ENCODE measurements around the gene COPS9.

Gene COPS9

DNA sequence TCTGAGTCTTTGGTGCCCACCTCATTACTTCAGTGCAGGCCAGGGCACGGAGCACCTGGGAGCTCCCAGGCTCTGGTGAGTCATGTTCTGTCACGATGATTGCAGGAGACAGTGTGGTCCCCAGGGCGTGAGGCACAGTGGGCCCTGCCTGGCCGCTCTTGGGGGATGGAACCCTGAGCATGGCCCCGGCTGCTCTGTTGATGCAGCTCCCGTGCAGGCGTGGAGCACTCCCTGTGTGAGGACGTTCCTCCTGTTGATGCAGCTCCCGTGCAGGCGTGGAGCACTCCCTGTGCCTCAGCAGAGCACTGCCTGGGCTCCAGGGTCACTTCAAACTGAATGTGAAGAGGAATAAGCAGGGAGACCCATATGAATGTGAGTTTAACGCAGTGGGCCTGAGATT, 30.1 kb downstream of the COPS9 start:
- Histone ChIP-seq H3K79me2 (ENCODE audit: insufficient read depth, low read depth) (no peaks in the 10 kb centered on the region), H3K9ac (no peak overlapping the region), H3K4me2 (no peak overlapping the region), H2AFZ (ENCODE audit: low read depth) (no peak overlapping the region), H3K27me3 (ENCODE audit: insufficient read depth, low read depth) (peaks cover 5% of the 10 kb centered on the region; the same call in 1 of the 2 replicates), H3K27ac (no peak overlapping the region), H4K20me1 (ENCODE audit: insufficient read depth) (no peaks in the 10 kb centered on the region), H3K4me1 (ENCODE audit: low read depth, poor library complexity, severe bottlenecking) (no peaks in the 10 kb centered on the region), H3K4me3 (IDR thresholded peaks at IDR 0.05; ENCODE audit: insufficient read depth, low read depth, low read length) (no peak overlapping the region), H3K36me3 (ENCODE audit: insufficient read depth) (no peaks in the 10 kb centered on the region)
- TF ChIP-seq, protein P1, sequence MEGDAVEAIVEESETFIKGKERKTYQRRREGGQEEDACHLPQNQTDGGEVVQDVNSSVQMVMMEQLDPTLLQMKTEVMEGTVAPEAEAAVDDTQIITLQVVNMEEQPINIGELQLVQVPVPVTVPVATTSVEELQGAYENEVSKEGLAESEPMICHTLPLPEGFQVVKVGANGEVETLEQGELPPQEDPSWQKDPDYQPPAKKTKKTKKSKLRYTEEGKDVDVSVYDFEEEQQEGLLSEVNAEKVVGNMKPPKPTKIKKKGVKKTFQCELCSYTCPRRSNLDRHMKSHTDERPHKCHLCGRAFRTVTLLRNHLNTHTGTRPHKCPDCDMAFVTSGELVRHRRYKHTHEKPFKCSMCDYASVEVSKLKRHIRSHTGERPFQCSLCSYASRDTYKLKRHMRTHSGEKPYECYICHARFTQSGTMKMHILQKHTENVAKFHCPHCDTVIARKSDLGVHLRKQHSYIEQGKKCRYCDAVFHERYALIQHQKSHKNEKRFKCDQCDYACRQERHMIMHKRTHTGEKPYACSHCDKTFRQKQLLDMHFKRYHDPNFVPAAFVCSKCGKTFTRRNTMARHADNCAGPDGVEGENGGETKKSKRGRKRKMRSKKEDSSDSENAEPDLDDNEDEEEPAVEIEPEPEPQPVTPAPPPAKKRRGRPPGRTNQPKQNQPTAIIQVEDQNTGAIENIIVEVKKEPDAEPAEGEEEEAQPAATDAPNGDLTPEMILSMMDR (conservative IDR thresholded peaks at IDR 0.05; ENCODE audit: low read depth, low read length), result no peak

DNA sequence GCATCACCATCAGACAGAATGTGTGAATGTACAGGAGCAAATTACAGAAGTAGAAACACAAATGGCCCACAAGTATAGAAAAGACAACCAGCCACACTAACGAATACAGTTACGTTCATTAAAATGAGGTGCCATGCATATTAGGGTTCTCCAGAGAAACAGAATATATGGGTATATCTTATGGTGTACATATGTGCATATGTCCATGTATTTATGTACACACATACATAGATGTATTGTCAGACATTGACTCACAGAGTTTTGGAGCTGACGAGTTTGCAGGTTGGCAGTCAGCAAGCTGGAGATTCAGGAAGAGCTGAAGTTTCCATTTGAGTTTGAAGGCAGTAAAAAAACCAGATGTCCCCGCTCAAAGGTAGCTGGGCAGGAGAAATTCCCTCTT, 33.0 kb downstream of the COPS9 start:
- H3K27ac ChIP-seq, result no peak overlapping the region
- TF ChIP-seq, protein P1 (conservative IDR thresholded peaks at IDR 0.05; ENCODE audit: low read depth, low read length), result no peak
- no peak overlapping the region for H2AFZ ChIP-seq (ENCODE audit: low read depth)
- H3K4me2 ChIP-seq, result no peak overlapping the region
- H3K27me3 ChIP-seq (ENCODE audit: insufficient read depth, low read depth), result peaks cover 3% of the 10 kb centered on the region; the same call in 1 of the 2 replicates
- no peaks in the 10 kb centered on the region for H3K4me1 ChIP-seq (ENCODE audit: low read depth, poor library complexity, severe bottlenecking)
- no peak overlapping the region for H3K9ac ChIP-seq
- no peaks in the 10 kb centered on the region for H4K20me1 ChIP-seq (ENCODE audit: insufficient read depth)
- H3K36me3 ChIP-seq (ENCODE audit: insufficient read depth), result no peaks in the 10 kb centered on the region
- no peaks in the 10 kb centered on the region for H3K79me2 ChIP-seq (ENCODE audit: insufficient read depth, low read depth)
- H3K4me3 ChIP-seq (IDR thresholded peaks at IDR 0.05; ENCODE audit: insufficient read depth, low read depth, low read length), result no peak overlapping the region

DNA sequence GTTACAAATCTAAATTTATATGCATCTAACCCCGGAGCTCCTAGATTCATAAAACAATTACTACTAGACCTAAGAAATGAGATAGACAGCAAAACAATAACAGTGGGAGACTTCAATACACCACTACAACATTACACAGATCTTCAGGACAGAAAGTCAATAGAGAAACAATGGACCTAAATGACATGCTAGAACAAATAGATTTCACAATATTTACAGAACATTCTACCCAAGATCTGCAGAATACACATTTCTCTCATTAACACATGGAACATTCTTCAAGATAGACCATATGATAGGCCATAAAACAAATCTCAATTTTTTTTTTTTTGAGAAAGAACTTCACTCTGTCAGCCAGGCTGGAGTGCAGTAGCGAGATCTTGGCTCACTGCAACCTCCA, 37.8 kb downstream of the COPS9 start:
- no peak overlapping the region for H3K4me2 ChIP-seq
- TF ChIP-seq, protein P1 (conservative IDR thresholded peaks at IDR 0.05; ENCODE audit: low read depth, low read length), result no peak
- no peaks in the 10 kb centered on the region for H3K36me3 ChIP-seq (ENCODE audit: insufficient read depth)
- H3K9ac ChIP-seq, result no peak overlapping the region
- no peak overlapping the region for H3K4me3 ChIP-seq (IDR thresholded peaks at IDR 0.05; ENCODE audit: insufficient read depth, low read depth, low read length)
- no peaks in the 10 kb centered on the region for H3K4me1 ChIP-seq (ENCODE audit: low read depth, poor library complexity, severe bottlenecking)
- no peaks in the 10 kb centered on the region for H3K79me2 ChIP-seq (ENCODE audit: insufficient read depth, low read depth)
- H3K27ac ChIP-seq, result no peak overlapping the region
- no peak overlapping the region for H2AFZ ChIP-seq (ENCODE audit: low read depth)
- H4K20me1 ChIP-seq (ENCODE audit: insufficient read depth), result no peaks in the 10 kb centered on the region
- H3K27me3 ChIP-seq (ENCODE audit: insufficient read depth, low read depth), result no peaks in the 10 kb centered on the region

DNA sequence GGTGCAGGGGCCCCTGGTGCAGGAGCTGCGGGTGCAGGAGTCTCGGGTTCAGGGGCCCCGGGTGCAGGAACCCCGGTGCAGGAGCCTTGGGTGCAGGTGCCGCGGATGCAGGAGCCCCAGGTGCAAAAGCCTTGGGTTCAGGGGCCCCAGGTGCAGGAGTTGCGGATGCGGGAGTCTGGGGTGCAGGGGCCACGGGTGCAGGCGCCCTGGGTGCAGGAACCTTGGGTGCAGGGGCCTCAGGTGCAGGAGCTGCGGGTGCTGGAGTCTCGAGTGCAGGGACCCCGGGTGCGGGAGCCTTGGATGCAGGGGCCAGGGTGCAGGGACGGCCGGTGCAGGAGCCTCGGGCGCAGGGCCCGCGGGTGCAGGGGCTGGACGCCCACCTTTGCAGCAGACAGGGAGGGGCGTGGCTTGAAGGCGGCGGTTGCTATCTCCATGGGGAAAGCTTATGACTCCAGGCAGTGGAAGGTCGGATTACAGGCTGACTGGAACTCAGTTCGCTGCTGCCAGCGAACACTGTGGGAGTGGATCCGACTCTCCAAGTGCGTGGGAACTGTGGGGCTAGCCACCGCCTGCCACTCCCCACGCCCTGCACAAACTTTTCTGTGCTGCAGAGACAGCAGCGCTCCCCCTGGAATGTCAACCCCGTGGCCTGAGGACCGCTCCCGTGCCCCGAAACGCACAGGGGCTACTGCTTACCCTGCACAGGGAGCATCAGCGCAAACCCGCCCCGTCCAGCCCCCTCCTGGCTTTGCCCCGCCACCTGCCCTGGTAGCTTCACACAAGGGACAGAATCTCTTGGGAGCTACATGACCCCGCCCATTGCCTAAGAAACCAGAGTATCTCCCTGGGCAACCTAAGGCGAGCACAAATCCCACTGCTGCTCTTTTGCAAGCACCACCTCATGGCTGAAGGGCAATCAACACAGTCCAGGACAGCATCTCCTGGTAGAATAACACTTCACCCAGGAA, 40.3 kb downstream of the COPS9 start:
- TF ChIP-seq, protein P1 (conservative IDR thresholded peaks at IDR 0.05; ENCODE audit: low read depth, low read length), result no peak
- H4K20me1 ChIP-seq (ENCODE audit: insufficient read depth), result no peaks in the 10 kb centered on the region
- H3K36me3 ChIP-seq (ENCODE audit: insufficient read depth), result no peaks in the 10 kb centered on the region
- H3K4me1 ChIP-seq (ENCODE audit: low read depth, poor library complexity, severe bottlenecking), result no peaks in the 10 kb centered on the region
- no peaks in the 10 kb centered on the region for H3K27me3 ChIP-seq (ENCODE audit: insufficient read depth, low read depth)
- no peak overlapping the region for H3K9ac ChIP-seq
- H3K4me3 ChIP-seq (IDR thresholded peaks at IDR 0.05; ENCODE audit: insufficient read depth, low read depth, low read length), result no peak overlapping the region
- H3K27ac ChIP-seq, result no peak overlapping the region
- H3K4me2 ChIP-seq, result no peak overlapping the region
- H3K79me2 ChIP-seq (ENCODE audit: insufficient read depth, low read depth), result no peaks in the 10 kb centered on the region
- no peak overlapping the region for H2AFZ ChIP-seq (ENCODE audit: low read depth)

Measured in KMS-11 (cell line).